ENCODE measurements around the gene NR6A1.
A peak's percentile ranks its signal among the peaks of the same experiment; 100 is the strongest.

The NR6A1 gene

DNA sequence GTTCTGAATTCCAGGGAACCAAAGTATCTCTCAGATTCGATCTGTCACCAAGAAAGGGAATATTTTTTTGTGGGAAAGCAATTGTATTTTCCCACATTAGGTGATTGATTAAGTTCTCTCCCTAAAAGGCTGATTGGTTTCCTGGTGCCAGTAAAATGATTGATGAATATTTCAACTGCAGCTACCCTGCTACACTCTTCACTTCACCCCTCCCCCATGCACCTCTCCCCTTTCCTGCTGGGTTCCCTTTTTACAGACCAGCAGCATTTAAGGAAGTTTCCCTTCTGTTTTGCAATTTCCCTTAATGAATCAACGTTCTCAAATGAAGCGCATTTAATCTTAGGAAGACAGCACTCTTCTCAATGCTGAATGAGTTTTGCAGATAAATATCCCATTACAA lies 13.1 kb downstream of the NR6A1 start:
- no peak for DNase-seq (ENCODE audit: extremely low read depth, insufficient read length)
- no peak overlapping the region for H3K4me3 ChIP-seq (replicated peaks; ENCODE audit: low read depth, low read length)
- no peaks in the 10 kb centered on the region for H3K27me3 ChIP-seq (replicated peaks; ENCODE audit: control insufficient read depth, insufficient read depth, low read length)
- TF ChIP-seq CTCF (IDR thresholded peaks at IDR 0.05; ENCODE audit: insufficient read depth, low read length, poor library complexity, severe bottlenecking) = no peak
- H3K36me3 ChIP-seq (ENCODE audit: control insufficient read depth, insufficient read depth, low read length) = no peaks in the 10 kb centered on the region

GRCh38 chr9:124757616-124758015 lies 13.5 kb downstream of the NR6A1 start:
- no peaks in the 10 kb centered on the region for H3K27me3 ChIP-seq (replicated peaks; ENCODE audit: control insufficient read depth, insufficient read depth, low read length)
- no peak for DNase-seq (ENCODE audit: extremely low read depth, insufficient read length)
- no peak overlapping the region for H3K4me3 ChIP-seq (replicated peaks; ENCODE audit: low read depth, low read length)
- H3K36me3 ChIP-seq (ENCODE audit: control insufficient read depth, insufficient read depth, low read length) = no peaks in the 10 kb centered on the region
- TF ChIP-seq CTCF (IDR thresholded peaks at IDR 0.05; ENCODE audit: insufficient read depth, low read length, poor library complexity, severe bottlenecking) = no peak

DNA sequence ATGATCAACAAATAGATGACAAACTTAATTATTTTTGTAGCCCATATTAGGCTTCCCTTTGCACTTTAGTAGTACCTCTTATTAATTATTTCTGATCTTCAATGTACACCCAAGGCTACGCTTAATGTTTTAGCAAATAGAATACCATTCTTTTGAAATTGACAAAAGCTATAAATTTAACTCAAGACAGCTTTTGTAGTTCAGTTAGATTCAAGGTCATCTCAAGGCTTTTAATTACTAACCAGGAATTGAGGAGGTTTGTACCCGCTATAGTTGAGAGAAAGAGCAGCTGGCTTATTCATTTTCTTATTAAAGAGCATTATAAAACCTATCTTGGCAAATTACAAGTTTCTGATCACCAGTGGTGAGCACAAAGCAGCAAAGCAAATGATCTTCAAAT lies 15.1 kb downstream of the NR6A1 start:
- no peak for DNase-seq (ENCODE audit: extremely low read depth, insufficient read length)
- H3K27me3 ChIP-seq (replicated peaks; ENCODE audit: control insufficient read depth, insufficient read depth, low read length) = no peaks in the 10 kb centered on the region
- no peak overlapping the region for H3K4me3 ChIP-seq (replicated peaks; ENCODE audit: low read depth, low read length)
- H3K36me3 ChIP-seq (ENCODE audit: control insufficient read depth, insufficient read depth, low read length) = no peaks in the 10 kb centered on the region
- no peak for TF ChIP-seq CTCF (IDR thresholded peaks at IDR 0.05; ENCODE audit: insufficient read depth, low read length, poor library complexity, severe bottlenecking)

DNA sequence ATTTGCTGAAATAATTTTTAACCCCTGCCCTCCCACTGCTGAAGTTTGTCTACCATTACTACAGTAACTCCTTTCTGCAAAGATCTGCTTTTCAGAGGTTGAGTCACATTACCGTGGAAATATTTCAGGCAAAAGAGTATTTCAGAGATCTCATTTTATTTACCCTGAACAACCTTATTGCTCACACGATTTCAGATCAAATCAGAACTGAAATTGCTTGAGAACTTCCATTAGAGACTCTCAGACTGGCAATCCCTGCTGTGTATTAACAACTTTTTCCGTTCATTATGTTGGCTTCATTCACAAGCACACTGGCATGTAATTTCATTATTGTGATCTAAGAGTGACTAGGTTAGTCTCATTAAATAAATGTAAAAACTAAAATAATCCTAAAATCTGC lies 16.1 kb downstream of the NR6A1 start:
- no peaks in the 10 kb centered on the region for H3K36me3 ChIP-seq (ENCODE audit: control insufficient read depth, insufficient read depth, low read length)
- DNase-seq (ENCODE audit: extremely low read depth, insufficient read length) = no peak
- no peaks in the 10 kb centered on the region for H3K27me3 ChIP-seq (replicated peaks; ENCODE audit: control insufficient read depth, insufficient read depth, low read length)
- no peak overlapping the region for H3K4me3 ChIP-seq (replicated peaks; ENCODE audit: low read depth, low read length)
- TF ChIP-seq CTCF (IDR thresholded peaks at IDR 0.05; ENCODE audit: insufficient read depth, low read length, poor library complexity, severe bottlenecking) = no peak

DNA sequence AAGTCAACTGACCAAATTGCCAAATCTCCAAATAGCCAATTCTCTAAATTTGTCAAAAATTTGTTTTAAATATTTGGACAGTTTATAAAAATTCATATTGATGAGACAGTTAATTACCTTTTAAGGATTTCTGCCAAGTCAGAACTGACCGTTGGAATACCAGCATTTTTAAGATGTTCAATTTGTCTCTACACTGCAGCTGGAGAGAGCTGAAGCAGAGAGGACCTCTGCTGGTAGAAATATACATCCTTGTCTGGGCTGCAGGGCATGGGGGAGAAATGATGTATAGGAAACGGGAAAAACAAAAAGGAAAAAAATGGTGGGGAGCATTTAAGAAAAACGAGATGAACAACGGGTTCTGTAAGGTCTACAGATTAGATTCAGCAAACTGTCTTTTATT lies 16.8 kb downstream of the NR6A1 start:
- DNase-seq (ENCODE audit: extremely low read depth, insufficient read length) = no peak
- no peaks in the 10 kb centered on the region for H3K27me3 ChIP-seq (replicated peaks; ENCODE audit: control insufficient read depth, insufficient read depth, low read length)
- H3K36me3 ChIP-seq (ENCODE audit: control insufficient read depth, insufficient read depth, low read length) = no peaks in the 10 kb centered on the region
- peak; percentile 46 for TF ChIP-seq CTCF (IDR thresholded peaks at IDR 0.05; ENCODE audit: insufficient read depth, low read length, poor library complexity, severe bottlenecking)
- H3K4me3 ChIP-seq (replicated peaks; ENCODE audit: low read depth, low read length) = no peak overlapping the region

DNA sequence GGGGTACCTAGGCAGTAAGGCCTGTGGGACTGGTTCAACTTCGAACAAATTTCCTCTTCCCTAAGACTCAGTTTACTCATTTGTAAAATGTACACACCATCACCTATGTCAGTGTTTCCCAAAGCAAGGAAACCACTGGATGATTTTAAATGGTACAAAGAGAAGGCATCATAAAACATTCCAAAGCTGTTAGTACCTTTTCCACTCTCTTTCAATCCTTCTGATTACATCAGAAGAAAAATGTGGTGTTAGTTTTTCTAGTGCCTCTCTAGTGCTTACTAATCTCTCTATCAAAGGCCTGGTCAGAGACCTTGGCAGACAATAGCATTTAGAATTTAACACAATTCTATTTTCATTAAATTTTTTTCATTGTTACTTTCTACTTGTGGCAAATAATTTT lies 18.1 kb downstream of the NR6A1 start:
- no peaks in the 10 kb centered on the region for H3K27me3 ChIP-seq (replicated peaks; ENCODE audit: control insufficient read depth, insufficient read depth, low read length)
- DNase-seq (ENCODE audit: extremely low read depth, insufficient read length) = no peak
- no peaks in the 10 kb centered on the region for H3K36me3 ChIP-seq (ENCODE audit: control insufficient read depth, insufficient read depth, low read length)
- H3K4me3 ChIP-seq (replicated peaks; ENCODE audit: low read depth, low read length) = no peak overlapping the region
- TF ChIP-seq CTCF (IDR thresholded peaks at IDR 0.05; ENCODE audit: insufficient read depth, low read length, poor library complexity, severe bottlenecking) = no peak
